Measurements from ENCODE around the gene MACROD2. TPM values are rescaled to one million over a fixed set of nuclear protein-coding genes. Genes with fewer than 3 reads are reported as not detected.
A peak's percentile ranks its signal among the peaks of the same experiment; 100 is the strongest.

The MACROD2 gene
- total RNA-seq, 1 experiment from 2014 or later = 1.6 TPM

- peaks cover 50 to 52% of the 10 kb centered on the region in 2 experiments for H3K4me1 Mint-ChIP-seq
- H3K4ac ChIP-seq (ENCODE audit: low read depth, low read length) = no peak overlapping the region
Observed at GRCh38 chr20:14947946-14948345, 952.6 kb downstream of the MACROD2 start.

More at GRCh38 chr20:14947946-14948345, 952.6 kb downstream of the MACROD2 start:
- Mint-ChIP-seq H3K4me3 (no peak overlapping the region; a peak in 1 of 5 replicates), H3K9me3 (no peaks in the 10 kb centered on the region; a peak in 1 of 5 replicates), H3K36me3 (ENCODE audit: insufficient read depth in 1 of 3, low read depth in 3 of 3) (no peaks in the 10 kb centered on the region; a peak in 2 of 7 replicates), H3K27me3 (ENCODE audit: low read depth) (no peaks in the 10 kb centered on the region), H3K27ac (peak overlapping the region in 2 of 3 experiments; percentile 60 to 78; a peak in 3 of 7 replicates)
- Histone ChIP-seq H4K5ac (ENCODE audit: insufficient read length, low read depth, low read length) (no peak overlapping the region), H2BK12ac (ENCODE audit: insufficient read length, low read depth, low read length) (no peak overlapping the region), H3K27ac (ENCODE audit: insufficient read length, low read depth, low read length) (no peak overlapping the region), H3K18ac (ENCODE audit: insufficient read length, low read depth, low read length) (no peak overlapping the region), H3K23ac (ENCODE audit: insufficient read length, low read depth, low read length) (no peak overlapping the region), H3K4me1 (ENCODE audit: insufficient read depth, low read length) (peaks cover 14% of the 10 kb centered on the region), H2BK120ac (ENCODE audit: low read depth, low read length, poor library complexity, severe bottlenecking) (no peak overlapping the region), H3K23me2 (ENCODE audit: insufficient read length, low read depth, low read length, poor library complexity, severe bottlenecking) (no peaks in the 10 kb centered on the region), H2AFZ (ENCODE audit: low read length) (no peak overlapping the region), H4K8ac (replicated peaks; ENCODE audit: insufficient read length, low read depth, low read length) (no peak overlapping the region), H4K91ac (ENCODE audit: insufficient read length, low read depth, low read length) (no peak overlapping the region), H3K14ac (ENCODE audit: insufficient read depth, low read length) (no peak overlapping the region), H3K56ac (ENCODE audit: insufficient read length, low read depth, low read length) (no peak overlapping the region), H3K27me3 (ENCODE audit: insufficient read depth, low read length) (no peaks in the 10 kb centered on the region), H3K9ac (ENCODE audit: extremely low read depth, insufficient read length, low read length) (no peak overlapping the region), H3K4me2 (ENCODE audit: insufficient read depth, insufficient read length, low read length) (no peak overlapping the region), H3K79me1 (ENCODE audit: insufficient read depth, low read depth, low read length, poor library complexity, severe bottlenecking) (no peaks in the 10 kb centered on the region), H3K79me2 (ENCODE audit: insufficient read depth, low read length) (no peaks in the 10 kb centered on the region), H3T11ph (ENCODE audit: low read length) (no peak overlapping the region), H2BK15ac (ENCODE audit: low read depth, low read length) (no peak overlapping the region), H2BK5ac (ENCODE audit: insufficient read length, low read length) (no peak overlapping the region), H2AK5ac (ENCODE audit: insufficient read length, low read length) (no peak overlapping the region), H4K20me1 (ENCODE audit: control insufficient read depth, insufficient read depth, insufficient read length) (no peaks in the 10 kb centered on the region), H3K9me3 (ENCODE audit: control insufficient read depth, low read depth, low read length) (no peaks in the 10 kb centered on the region), H2BK20ac (ENCODE audit: low read depth, low read length, poor library complexity, severe bottlenecking) (no peak overlapping the region)
- no peak for DNase-seq
- TF ChIP-seq, protein P1, sequence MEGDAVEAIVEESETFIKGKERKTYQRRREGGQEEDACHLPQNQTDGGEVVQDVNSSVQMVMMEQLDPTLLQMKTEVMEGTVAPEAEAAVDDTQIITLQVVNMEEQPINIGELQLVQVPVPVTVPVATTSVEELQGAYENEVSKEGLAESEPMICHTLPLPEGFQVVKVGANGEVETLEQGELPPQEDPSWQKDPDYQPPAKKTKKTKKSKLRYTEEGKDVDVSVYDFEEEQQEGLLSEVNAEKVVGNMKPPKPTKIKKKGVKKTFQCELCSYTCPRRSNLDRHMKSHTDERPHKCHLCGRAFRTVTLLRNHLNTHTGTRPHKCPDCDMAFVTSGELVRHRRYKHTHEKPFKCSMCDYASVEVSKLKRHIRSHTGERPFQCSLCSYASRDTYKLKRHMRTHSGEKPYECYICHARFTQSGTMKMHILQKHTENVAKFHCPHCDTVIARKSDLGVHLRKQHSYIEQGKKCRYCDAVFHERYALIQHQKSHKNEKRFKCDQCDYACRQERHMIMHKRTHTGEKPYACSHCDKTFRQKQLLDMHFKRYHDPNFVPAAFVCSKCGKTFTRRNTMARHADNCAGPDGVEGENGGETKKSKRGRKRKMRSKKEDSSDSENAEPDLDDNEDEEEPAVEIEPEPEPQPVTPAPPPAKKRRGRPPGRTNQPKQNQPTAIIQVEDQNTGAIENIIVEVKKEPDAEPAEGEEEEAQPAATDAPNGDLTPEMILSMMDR (conservative IDR thresholded peaks at IDR 0.05) = no peak
- no CpG with 5 or more reads among the region's 1 CpG for WGBS (ENCODE audit: extremely low coverage, insufficient read length, low lambda C conversion rate)

Measured in H9 (cell line).